RPMI8226 (cell line): ENCODE results near the gene PPM1B.
A peak's percentile ranks its signal among the peaks of the same experiment; 100 is the strongest.
"Not testable (repeated sequence)": the region's sequence is repeated elsewhere in the genome, so short reads cannot be mapped to it uniquely, and the experiment has no call there.

ENCODE experiments used
- DNase-seq: peaks from one replicate; pipeline ENCODE4 v3.0.0-alpha.2; 2015

The PPM1B gene

DNA sequence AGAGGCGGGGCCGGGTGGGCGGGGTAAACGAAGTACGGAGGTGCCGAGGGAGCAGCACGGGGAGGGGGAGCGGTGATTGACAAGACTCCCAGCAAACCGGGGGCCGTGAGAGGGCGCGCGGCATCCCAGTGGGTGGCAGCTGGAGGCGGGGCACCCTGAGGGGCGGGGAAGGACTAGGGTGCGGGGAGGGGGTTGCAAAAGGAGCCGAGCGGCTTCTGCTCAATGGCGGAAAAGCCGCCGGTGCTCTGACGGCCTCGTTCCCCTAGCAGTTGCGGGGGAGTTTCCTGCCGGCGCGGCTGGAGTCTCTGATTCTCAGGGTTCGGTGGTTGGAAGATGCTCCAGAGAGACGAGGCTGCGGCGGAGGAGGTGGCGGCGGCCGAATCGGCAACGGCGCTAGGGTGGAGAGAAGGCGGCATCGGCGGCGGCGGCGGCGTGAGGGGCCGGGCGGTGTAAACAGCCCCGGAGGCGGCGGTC, at the start of gene PPM1B:
Gene PPM1B, plus strand, starts transcription at position 195 of the 474 bp plus-strand sequence. CDS start 32,325 bp downstream, outside the sequence.
- DNase-seq, result peak; percentile 99

DNA sequence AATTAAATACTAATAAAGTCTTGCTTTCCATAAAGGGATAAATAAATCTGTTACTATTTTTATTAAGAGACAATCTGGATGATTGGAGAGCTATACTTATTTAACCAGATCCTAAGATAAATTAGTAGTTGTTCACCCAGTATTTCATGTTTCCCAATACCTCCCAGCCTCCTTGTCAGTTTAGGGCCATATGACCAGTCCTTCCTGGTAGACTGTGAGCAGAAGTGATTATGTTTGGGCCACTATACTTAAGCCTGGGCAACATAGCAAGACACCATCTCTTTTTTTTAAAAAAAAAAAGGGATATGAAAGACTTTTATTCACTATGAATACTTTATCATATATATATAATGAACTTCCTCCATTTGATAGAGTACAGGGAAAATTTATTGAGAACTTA, 48.8 kb upstream of the PPM1B start:
- DNase-seq, result no peak

DNA sequence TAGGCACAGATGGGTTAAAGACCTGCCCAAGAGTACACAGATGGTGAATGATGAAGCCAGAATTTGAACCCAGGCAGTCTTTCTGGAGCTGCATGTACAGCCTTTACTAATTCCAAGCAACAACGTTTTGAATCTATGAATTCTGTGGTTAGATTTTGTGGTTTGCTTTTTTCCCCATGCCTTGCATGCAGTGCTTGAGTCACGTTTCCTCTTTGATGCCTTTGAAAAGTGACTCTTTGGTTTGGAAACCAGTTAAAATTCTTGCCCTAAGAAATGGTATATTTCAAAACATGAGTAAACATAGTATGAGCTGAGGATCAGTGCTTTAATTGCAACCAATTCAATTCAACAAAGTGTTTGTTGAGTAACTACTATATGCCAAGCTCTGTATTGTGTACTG, 48.2 kb upstream of the PPM1B start:
- peak; percentile 18 for DNase-seq

DNA sequence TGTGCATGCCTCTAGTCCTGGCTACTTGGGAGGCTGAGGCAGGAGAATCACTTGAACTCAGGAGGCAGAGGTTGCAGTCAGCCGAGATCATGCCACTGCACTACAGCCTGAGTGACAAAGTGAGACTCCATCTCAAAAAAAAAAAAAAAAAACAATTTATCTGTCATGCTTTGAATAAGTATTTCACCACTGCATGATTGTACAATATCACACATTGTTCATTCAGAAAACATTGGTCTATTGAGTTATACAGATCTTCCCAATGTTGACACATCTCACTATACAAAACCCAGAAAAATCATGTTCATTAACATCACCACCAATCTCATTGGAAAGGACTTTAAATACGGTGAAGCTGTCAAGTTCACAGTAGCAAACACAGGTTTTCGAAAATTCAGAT, 46.8 kb upstream of the PPM1B start:
- DNase-seq, result no peak

DNA sequence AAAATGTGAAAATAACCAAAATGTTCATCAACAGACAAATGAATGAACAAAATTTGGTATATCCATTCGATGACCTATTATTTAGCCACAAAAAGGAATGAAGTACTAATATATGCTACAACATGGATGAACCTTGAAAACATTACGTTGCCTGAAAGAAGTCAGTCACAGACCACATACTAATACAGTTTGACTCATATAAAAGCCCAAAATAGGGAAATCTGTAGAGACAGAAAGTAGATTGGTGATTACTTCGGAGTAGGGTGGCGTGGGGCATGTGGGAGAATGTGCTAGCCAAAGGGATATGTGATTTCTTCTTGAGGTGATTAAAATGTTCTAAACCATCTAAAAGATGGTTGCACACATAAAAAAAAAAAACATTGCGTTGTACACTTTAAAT, 44.2 kb upstream of the PPM1B start:
- DNase-seq, result no peak

DNA sequence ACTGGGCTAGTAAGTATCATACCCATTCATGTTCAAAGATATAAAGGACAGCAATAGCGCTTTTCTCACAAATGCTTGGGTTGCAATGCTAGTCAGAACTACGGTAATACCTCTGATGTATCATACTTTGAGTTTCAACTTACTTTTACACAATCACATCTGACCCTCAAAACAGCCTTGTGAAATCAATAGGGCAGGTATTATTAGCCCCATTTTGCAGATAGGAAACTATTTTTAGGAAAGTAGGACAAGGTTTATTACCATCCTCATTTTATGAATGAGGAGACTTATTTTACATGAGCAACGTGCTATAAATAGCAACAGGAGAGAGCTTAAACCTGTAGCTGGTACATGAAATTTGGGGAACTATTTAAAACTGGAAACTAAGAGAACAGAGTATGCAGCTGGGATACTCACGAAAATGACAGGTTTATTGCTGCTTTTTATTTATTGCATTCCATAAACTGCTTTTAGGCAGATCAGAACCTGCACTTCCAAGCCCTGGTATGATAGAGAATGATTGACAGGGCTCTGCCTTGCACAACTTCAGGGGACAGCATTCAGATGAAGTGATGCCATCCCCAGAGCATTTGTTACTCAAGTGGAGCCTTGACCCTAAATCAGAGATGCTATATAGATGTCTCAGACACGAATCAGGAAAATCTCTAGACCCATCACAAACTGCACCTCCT, 42.4 kb upstream of the PPM1B start:
- no peak for DNase-seq

DNA sequence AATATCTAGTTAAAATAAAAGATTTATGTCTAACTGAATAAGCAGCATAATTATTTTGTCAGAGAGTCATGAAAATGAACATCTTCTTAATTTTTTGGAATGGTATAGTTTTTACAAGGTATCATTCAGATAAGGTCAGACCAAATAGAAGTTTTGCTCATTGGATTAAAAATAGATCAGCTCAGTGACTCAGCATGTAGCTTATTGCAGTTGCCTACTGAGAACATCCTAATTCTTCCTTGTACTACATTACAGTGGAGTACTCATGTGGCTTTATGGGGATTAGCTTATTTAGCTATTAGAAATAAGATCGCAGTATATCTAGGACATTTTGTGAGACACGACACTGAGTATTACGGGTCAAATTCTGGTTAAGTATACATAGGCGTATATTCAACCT, 38.2 kb upstream of the PPM1B start:
- no peak for DNase-seq

DNA sequence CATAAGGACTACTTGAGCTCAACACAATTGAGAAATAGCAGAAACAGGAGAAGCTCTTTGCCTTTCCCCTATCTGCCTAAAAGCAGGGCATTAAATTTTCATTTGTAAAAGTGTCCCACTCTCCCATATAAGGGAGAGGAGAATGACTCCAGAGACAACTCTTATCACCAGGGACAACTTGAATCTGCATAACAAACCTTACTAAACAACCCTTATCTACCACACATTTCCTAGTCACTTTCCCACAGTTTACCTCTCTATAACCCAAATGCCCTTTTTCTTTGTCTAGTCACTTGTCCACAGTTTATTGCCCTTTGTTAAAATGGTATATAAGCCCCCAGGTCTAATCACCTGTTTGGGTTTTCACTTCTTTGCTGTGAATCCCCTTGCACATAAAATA, 37.5 kb upstream of the PPM1B start:
- DNase-seq, result no peak

DNA sequence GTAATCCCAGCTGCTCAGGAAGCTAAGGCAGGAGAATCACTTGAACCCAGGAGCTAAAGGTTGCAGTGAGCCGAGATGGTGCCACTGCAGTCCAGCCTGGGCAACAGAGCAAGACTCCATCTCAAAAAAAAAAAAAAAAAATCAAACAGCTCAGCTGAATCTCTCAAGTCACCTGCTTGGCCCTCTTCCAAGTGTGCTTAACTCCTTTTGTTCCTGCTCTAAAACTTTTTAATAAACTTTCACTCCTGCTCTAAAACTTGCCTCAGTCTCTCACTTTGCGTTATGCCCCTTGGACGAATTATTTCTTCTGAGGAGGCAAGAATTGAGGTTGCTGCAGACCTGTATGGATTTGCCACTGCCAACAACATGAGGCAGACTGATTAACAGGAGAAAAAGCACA, 35.1 kb upstream of the PPM1B start:
- DNase-seq, result not testable (repeated sequence)

DNA sequence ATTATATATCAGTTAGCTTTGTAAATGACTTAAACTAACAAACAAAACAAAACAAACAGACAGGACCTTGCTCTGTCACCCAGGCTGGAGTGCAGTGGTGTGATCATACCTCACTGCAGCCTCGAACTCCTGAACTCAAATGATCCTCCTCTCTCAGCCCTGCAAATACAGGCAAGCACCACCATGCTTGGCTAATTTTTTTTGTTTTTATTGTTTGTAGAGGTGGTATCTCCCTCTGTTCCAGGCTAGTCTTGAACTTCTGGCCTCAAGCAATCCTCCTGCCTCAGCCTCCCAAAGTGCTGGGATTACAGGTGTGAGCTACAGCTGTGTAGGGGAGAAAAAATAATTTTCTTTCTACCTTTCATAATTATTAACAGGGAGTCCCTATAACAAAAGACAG, 33.8 kb upstream of the PPM1B start:
- DNase-seq, result no peak

DNA sequence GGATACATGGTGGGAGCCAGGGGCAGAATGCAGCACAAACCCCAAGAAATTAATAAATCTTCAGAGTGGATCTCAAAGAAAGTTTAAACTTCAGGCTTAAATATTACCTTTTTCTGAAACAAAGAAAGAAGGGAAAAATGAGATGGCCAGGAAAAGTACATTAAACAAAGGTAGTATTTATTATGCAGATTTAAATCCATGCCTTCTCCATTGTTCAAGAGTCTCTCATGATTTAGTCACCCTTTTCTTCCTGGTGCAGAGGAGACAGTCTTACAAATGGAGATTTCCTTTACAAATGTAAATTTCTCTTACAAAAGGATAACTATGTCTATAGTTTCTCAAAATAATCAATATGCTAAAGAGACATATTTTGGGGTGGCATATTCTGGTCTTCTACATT, 33.4 kb upstream of the PPM1B start:
- DNase-seq, result no peak

DNA sequence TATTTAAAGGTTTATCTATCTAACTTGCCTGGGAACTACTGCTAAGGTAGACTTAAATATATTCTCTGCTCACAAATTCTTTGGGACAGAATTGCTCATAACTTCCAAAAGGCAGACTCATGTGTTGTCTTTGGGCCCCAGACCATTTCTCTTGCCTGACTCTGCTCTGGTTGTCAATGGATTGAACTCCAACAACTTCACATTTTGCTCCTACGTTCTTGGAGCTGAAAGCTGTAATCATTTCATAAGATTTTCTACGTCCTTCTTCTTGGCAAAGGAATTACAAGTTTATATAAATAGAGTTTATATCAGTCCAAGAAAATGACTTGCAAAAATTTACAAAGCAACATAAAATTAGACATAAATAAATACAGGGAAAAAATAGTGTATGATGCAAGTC, 32.9 kb upstream of the PPM1B start:
- DNase-seq, result no peak

DNA sequence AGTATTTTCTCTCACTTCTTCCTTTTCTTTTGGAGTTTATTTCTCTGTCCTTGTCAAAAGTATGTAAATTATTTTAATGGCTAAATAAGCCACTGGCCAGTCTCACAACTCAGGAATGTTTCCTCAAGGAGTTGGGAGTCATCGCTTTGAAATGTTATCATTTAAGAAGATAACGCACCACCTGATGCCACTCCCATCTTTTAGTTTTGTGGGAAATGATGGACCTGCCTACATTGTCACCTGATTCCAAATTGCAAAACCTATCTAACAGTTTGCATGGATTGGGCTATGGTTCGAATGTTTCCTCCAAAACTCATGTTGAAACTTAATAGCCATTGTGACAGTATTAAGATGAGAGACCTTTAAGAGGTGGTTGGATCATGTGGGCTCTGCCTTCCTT, 32.4 kb upstream of the PPM1B start:
- no peak for DNase-seq

DNA sequence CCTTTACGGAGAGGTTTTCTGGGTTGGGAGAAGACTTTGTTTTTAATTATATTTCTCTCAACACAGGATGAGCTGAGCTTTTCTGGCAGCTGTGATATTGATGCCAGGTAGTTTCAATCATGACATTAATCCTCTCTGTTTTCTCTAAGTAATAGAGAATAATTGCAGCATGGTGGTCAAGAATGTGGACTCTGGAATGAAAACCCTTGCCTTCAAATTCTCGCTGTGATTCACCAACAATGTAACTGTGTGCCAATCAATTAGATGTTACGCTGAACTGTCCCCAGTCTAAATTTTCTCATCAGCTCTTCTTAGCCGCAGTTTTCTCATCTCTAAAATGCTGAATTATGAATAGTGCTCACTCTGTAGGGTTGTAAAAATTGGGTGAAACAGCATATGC, 31.6 kb upstream of the PPM1B start:
- no peak for DNase-seq

DNA sequence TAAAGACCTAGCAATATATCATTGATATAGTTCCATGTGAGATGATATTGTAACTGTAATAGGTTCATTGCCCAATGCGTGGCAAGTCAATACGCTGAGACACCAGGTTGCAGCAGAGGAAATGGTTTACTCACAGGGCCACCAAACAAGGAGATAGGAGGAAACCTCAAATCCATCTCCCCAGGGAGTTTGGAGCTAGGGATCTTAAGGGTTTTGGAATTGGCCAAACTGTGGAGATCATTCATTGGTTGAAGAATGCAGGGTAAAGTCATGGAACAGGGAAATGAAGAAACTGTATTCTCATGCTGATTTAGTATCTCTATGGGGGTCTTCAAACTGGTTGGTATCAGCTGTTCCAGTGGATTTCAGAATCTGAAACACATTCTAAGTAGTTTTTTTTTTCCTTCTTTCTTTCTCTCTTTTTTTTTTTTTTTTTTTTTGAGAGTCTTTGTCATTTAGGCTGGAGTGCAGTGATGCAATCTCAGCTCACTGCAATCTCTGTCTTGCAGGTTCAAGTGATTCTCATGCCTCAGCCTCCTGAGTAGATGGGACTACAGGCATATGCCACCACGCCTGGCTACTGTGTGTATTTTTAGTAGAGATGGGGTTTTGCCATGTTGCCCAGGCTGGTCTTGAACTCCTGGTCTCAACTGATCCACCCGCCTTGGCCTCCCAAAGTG, 30.7 kb upstream of the PPM1B start:
- DNase-seq, result no peak

DNA sequence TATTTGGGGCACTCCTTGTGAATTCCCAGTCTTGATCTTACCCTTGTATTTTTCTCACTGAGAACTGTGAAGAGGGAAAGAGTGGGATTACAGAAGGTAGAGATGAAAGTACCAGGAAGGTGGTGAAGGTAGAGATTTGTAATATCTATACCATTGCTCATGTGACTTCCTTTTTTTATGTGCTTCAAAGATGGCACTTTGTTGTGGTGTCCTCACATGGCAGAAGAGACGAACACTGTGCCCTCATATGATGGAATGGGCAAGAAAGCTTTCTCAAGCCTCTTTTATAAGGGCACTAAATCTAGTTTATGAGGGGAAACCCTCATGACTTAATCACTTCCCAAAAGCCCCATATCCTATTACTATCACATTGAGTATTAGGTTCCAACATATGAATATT, 28.9 kb upstream of the PPM1B start:
- no peak for DNase-seq

DNA sequence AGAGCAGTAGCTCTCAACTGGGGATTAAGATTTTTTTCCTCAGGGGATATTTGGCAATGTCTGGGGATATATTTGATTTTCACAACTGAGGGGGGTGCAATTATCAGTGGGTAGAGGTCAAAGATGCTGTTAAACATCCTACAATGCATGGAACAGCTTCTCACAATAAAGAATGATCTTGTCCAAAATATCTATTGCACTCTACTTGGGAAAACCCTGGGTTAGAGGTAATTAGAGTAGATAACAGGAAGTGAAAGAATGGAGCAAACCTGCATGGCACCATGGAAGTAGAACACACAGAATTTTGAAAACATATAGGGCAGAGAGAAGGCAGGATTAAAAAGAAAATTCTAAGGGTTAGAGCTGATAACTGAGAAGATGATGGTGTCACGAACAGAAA, 26.4 kb upstream of the PPM1B start:
- DNase-seq, result no peak

DNA sequence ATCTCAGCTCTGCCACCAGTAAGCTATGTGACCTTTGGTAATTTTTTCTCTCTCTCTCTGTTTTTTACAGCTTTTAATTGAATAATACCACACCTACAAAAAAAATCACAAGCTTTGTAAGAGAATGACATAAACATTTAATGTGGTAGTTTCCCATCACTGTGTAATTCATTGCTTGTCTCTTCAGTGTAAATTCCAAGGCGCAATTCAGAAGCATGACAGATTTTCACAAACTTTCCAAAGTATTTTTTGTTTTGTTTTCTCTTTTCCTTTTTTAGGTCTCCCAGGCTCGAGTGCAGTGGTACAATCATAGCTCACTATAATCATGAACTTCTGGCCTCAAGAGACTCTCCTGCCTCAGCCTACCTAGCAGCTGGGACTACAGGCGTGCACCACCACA, 25.0 kb upstream of the PPM1B start:
- DNase-seq, result no peak

DNA sequence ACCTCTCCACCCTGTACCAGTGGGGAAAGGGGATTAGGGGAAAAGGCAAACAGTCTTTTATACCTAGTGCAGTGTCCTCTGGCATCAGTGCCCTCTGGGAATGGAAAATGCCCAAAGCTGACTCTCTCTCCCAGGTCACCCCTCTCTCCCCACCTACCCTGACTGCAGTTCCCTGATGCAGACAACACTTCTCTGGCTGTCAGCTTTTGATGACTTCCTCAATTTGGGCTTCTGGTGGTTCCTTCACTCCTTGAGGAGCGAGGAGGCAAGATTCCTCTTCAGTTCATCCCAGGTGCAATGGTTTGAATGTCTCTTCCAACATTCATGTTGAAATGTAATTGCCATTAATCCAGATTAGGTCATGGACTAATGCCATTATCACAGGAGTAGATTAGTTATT, 19.7 kb upstream of the PPM1B start:
- no peak for DNase-seq

DNA sequence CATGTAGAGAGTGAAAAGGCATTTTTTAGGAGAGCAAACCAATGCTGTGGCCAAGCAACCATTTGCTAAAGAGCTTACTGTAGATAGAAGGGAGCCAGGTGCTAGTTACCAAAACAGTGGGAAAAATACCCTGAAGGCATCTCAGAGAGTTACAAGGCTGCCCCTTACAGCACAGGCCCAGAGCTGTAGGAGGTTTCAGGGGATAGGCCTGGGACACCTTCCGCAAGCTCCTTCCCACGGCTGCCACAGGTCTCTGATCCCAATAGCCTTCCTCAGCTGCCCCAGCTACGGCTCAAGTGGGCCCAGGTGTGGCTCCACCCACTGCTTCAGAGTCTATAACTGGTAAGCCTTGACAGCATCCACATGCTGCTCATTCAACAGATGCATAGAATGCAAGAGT, 18.2 kb upstream of the PPM1B start:
- no peak for DNase-seq

DNA sequence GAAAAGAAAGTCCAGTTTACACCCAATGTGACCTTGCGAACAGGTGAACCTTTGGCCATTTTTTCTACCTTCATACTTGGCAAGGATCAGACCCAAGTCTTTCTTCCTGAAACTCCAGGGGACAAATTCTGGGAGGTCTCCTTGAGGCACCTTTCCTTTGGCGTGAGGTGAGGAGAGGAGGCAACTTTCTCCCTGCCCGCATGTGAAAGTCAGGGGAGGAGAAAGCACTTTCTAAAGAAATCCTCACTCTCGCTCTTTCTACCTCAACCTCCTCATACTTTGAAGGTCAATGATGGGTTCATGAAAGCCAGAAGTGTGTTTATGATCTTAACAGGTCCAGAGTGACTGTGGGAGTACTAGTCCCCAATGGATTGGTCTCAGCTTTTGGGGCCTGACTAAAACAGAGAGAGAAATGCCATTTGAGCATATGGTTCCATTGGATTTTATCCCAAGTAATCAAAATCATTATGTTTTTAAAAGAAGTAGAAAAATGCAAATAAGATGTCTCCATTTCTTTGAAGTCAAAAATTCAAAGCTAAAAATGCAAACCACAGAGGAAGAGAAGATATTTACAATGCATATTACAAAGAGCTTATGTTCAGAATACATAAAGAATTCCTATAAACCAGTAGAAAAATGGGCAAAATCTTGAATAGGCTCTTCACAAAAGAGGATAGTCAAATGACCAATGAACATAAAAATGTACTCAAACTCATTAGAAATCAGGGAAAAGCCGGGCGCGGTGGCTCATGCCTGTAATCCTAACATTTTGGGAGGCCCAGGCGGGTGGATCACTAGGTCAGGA, 15.6 kb upstream of the PPM1B start:
- no peak for DNase-seq

DNA sequence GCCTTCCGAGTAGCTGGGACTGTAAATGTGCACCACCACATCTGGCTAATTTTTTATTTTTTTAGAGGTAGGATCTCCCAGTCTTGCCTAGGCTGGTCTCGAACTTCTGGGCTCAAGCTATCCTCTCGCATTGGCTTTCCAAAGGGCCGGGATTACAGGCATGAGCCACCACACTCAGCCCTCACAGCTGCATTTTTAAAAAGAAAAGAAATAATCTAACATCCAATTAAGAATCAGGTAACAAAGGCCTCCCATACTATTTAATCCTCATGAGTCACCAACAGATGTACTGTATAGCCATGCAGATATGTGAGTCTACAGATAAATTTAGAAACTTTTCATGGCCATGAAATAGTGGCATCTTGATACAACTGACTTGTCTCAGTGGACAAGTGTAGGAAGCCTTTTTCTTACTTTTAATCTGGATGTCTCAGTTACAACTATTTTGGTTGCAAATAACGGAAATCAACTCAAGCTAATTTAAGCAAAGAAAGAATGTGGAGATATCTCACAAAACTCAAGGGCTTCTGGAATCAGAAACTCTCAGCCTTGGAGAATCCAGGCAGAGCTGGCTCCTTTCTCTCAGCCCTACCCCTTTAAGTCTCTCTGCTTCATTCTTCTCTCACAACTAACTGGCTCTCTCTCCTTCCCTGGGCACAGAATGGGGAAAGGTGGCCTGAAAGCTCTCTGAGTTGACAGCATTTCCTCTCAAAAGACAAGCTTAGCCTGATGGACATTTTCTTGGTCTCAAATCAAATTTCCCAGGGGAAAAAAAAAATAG, 12.8 kb upstream of the PPM1B start:
- no peak for DNase-seq

DNA sequence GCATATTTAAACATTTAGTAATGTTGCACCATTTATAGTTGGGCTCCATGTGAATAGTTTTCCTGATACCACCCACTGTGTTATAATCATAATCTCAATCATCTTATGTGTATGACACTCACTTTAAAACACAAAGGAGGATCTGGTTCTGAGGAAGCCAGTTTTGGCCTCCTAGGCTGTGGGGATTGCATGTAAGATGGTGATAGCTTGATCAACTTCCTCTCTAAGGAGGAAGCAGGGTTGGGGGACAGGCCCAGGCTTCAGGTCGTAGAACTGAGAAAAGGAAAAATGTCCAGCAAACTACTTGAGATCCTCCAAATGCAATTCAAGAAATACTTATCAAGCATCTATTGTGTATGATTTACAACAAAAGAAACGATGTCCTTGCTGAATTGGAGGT, 4.9 kb upstream of the PPM1B start:
- no peak for DNase-seq
